ENCODE results near the gene YPEL2.

- TF ChIP-seq EZH2phosphoT487 (IDR thresholded peaks at IDR 0.05; ENCODE audit: borderline replicate concordance, low read depth, low read length) (no peak), CTCF (conservative IDR thresholded peaks at IDR 0.05; ENCODE audit: low read length) (no peak)
These were observed 4.1 kb upstream of the YPEL2 start for GRCh38 chr17:59327121-59327980.

All from OCI-LY7 (cell line).